ENCODE data around the gene ABTB2.

ABTB2 gene

GRCh38 chr11:34353881-34354280 is 3.9 kb downstream of the ABTB2 start:
- no peak for TF ChIP-seq CTCF (IDR thresholded peaks at IDR 0.05)

- no peak for TF ChIP-seq CTCF (IDR thresholded peaks at IDR 0.05)
Observed at GRCh38 chr11:34351687-34352469, 5.9 kb downstream of the ABTB2 start.

- no peak for TF ChIP-seq CTCF (IDR thresholded peaks at IDR 0.05)
Observed at GRCh38 chr11:34351051-34351450, 6.8 kb downstream of the ABTB2 start.

GRCh38 chr11:34349882-34350281 is 7.9 kb downstream of the ABTB2 start:
- TF ChIP-seq CTCF (IDR thresholded peaks at IDR 0.05) = no peak

GRCh38 chr11:34348919-34349318 is 8.9 kb downstream of the ABTB2 start:
- TF ChIP-seq CTCF (IDR thresholded peaks at IDR 0.05) = no peak

GRCh38 chr11:34348096-34348495 is 9.7 kb downstream of the ABTB2 start:
- no peak for TF ChIP-seq CTCF (IDR thresholded peaks at IDR 0.05)

- no peak for TF ChIP-seq CTCF (IDR thresholded peaks at IDR 0.05)
Observed at GRCh38 chr11:34346551-34346950, 11.3 kb downstream of the ABTB2 start.
